HepG2 (cell line): ENCODE results near the gene SLIT3. TPM values are rescaled to one million over a fixed set of nuclear protein-coding genes. Genes with fewer than 3 reads are reported as not detected.

Experiments used
- AFF4 ChIP-seq: sonication (generic); formaldehyde crosslinking; IDR thresholded peaks from 2 replicates; pipeline ENCODE4 v1.4.0; 2020; ENCODE audit warnings: missing genetic modification reagents
- ETS1 ChIP-seq: sonication (generic); formaldehyde crosslinking; IDR thresholded peaks from 2 replicates; pipeline ENCODE4 v1.4.0; 2020; ENCODE audit warnings: missing genetic modification reagents
- HMGXB3 ChIP-seq: sonication (generic); formaldehyde crosslinking; IDR thresholded peaks from 2 replicates; pipeline ENCODE4 v1.4.0; 2020; ENCODE audit warnings: missing genetic modification reagents, borderline replicate concordance
- HOMEZ ChIP-seq: IDR thresholded peaks from 2 replicates; pipeline ENCODE4 v1.6.1; 2016; ENCODE audit warnings: low read depth
- IKZF1 ChIP-seq: fragments of 450-650 bp; IDR thresholded peaks from 2 replicates; pipeline ENCODE4 v1.7.1; 2016
- PLSCR1 ChIP-seq: sonication (generic); formaldehyde crosslinking; IDR thresholded peaks from 2 replicates; pipeline ENCODE4 v1.5.0; 2020; ENCODE audit warnings: missing genetic modification reagents, mild to moderate bottlenecking, borderline replicate concordance
- POLR2G ChIP-seq: fragments of 200-400 bp; formaldehyde crosslinking; IDR thresholded peaks from 2 replicates; pipeline ENCODE4 v1.6.1; 2018; ENCODE audit warnings: mild to moderate bottlenecking, low read depth, low read length, moderate library complexity
- TEAD2 ChIP-seq: sonication (generic); formaldehyde crosslinking; IDR thresholded peaks from 2 replicates; pipeline ENCODE4 v1.9.0; 2021; ENCODE audit warnings: missing genetic modification reagents
- ZNF776 ChIP-seq: sonication (generic); formaldehyde crosslinking; IDR thresholded peaks from 2 replicates; pipeline ENCODE4 v1.4.0; 2020; ENCODE audit warnings: mild to moderate bottlenecking, missing genetic modification reagents
- polyA plus RNA-seq, 8 experiments: library from polyadenylated mRNA; depleted of rRNA in 3 of 8; stranded (reverse) in 7 of 8; unstranded in 1 of 8; fragments of >200 nt; fragmentation: Illumina TruSeq in 4 of 8; extraction: Trizol in 4 of 8; gene quantifications; 2 replicates each; pipeline versions ENCODE4 v1.2.1 to v1.2.3, GENCODE V29; 2011 to 2016; ENCODE audit warnings: low read depth in 4 of 8, missing spikeins in 1 of 8, mixed read lengths in 1 of 8; ENCODE audit not compliant: insufficient read depth in 1 of 8
- total RNA-seq, 5 experiments: library from RNA; depleted of rRNA; stranded (reverse); fragments of >200 nt; fragmentation: Illumina TruSeq; extraction: Trizol; gene quantifications; 2 replicates each; pipeline ENCODE4 v1.2.3, GENCODE V29; 2016; ENCODE audit warnings: low read depth in 1 of 5

SLIT3 gene
- total and polyA plus RNA-seq, 2 of the 13 experiments (the other 11 are each of a cell fraction or from before 2014, with no cell fraction given) = not detected

- TF ChIP-seq AFF4 (CRISPR knock-in tag) (no peak), ETS1 (CRISPR knock-in tag) (no peak), ZNF776 (CRISPR knock-in tag) (no peak), IKZF1 (no peak), PLSCR1 (CRISPR knock-in tag) (no peak), POLR2G (no peak), HOMEZ (CRISPR knock-in tag) (no peak), TEAD2 (CRISPR knock-in tag) (no peak), HMGXB3 (CRISPR knock-in tag) (no peak)
Measured at GRCh38 chr5:169139480-169140050, 161.4 kb downstream of the SLIT3 start (continued).
